Osteocyte (in vitro differentiated cells): Measurements from ENCODE around the gene CAPSL. TPM values are rescaled to one million over a fixed set of nuclear protein-coding genes. Genes with fewer than 3 reads are reported as not detected.

Experiments used
- DNase-seq: peaks from one replicate; pipeline ENCODE4 v3.0.0; 2021; ENCODE audit warnings: mixed read lengths; ENCODE audit not compliant: unreplicated experiment; ENCODE audit errors: extremely low spot score
- H3K27ac Mint-ChIP-seq: one replicate; pipeline ENCODE4 v1.8.0; 2021; ENCODE audit warnings: mild to moderate bottlenecking, mixed read lengths; ENCODE audit not compliant: unreplicated experiment
- H3K27me3 Mint-ChIP-seq: one replicate; pipeline ENCODE4 v1.8.0; 2021; ENCODE audit warnings: mixed read lengths; ENCODE audit not compliant: unreplicated experiment
- H3K36me3 Mint-ChIP-seq: one replicate; pipeline ENCODE4 v1.8.0; 2021; ENCODE audit warnings: mixed read lengths; ENCODE audit not compliant: unreplicated experiment
- H3K4me1 Mint-ChIP-seq: one replicate; pipeline ENCODE4 v1.8.0; 2021; ENCODE audit warnings: mixed read lengths; ENCODE audit not compliant: unreplicated experiment
- H3K4me3 Mint-ChIP-seq: one replicate; pipeline ENCODE4 v1.8.0; 2021; ENCODE audit warnings: mild to moderate bottlenecking, moderate library complexity, mixed read lengths; ENCODE audit not compliant: unreplicated experiment
- H3K9me3 Mint-ChIP-seq: one replicate; pipeline ENCODE4 v1.8.0; 2021; ENCODE audit warnings: mixed read lengths; ENCODE audit not compliant: unreplicated experiment
- total RNA-seq: library from RNA; stranded (reverse); gene quantifications from 2 replicates; pipeline ENCODE4 v1.2.1, GENCODE V29; 2021
- TF ChIP-seq, protein P1 (sequence below): fragments of 200-600 bp; sonication (generic); IDR thresholded peaks from 2 replicates; pipeline ENCODE4 v1.5.0; 2021; ENCODE audit warnings: antibody characterized with exemption, mild to moderate bottlenecking, moderate library complexity

The CAPSL gene
- total RNA-seq, 1 donor from 2014 or later = not detected

DNA sequence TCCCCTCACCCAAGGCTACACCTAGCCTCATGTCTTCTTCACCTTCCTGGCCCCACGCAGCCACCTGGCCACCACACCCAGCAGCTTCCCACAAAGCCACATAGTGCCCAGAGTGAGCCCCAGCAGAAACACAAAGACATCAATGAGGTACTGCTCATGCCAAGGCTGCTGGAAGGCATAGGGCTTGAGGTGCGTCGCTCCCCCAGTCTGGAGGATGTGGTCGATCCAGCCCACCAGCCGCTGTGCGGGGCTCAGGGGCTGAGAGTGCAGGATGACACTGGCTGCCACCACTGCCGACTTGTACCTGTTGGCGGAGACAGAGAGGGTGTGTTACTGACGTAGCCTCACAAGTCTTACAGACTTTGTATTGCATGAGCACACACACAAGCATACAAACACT, 15.8 kb upstream of the CAPSL start:
- Mint-ChIP-seq H3K27me3 (peaks cover 30% of the 10 kb centered on the region), H3K36me3 (no peaks in the 10 kb centered on the region), H3K4me1 (no peaks in the 10 kb centered on the region), H3K27ac (no peak overlapping the region), H3K4me3 (no peak overlapping the region), H3K9me3 (no peaks in the 10 kb centered on the region)
- TF ChIP-seq, protein P1, sequence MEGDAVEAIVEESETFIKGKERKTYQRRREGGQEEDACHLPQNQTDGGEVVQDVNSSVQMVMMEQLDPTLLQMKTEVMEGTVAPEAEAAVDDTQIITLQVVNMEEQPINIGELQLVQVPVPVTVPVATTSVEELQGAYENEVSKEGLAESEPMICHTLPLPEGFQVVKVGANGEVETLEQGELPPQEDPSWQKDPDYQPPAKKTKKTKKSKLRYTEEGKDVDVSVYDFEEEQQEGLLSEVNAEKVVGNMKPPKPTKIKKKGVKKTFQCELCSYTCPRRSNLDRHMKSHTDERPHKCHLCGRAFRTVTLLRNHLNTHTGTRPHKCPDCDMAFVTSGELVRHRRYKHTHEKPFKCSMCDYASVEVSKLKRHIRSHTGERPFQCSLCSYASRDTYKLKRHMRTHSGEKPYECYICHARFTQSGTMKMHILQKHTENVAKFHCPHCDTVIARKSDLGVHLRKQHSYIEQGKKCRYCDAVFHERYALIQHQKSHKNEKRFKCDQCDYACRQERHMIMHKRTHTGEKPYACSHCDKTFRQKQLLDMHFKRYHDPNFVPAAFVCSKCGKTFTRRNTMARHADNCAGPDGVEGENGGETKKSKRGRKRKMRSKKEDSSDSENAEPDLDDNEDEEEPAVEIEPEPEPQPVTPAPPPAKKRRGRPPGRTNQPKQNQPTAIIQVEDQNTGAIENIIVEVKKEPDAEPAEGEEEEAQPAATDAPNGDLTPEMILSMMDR = no peak
- DNase-seq = no peak

DNA sequence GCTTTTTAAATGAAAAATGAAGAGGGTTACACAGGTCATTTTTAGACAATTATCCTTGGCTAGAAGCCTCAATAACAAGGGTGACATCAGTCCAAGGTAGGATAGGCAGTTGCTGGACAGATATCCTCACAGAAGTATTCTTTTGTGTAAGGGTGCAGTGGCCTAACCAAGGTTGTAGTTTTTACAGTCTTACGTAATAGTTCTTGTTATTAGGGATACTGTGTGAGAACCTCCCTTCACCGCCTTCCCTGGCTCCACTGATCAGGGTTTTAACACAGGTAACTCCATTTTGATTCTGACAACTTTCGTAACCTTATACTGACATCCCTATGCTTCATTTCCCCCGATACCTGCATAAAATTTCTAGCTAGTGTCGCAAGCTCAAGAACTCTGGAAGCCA, 8.7 kb upstream of the CAPSL start:
- Mint-ChIP-seq H3K4me3 (no peak overlapping the region), H3K27me3 (peaks cover 23% of the 10 kb centered on the region), H3K36me3 (no peaks in the 10 kb centered on the region), H3K4me1 (no peaks in the 10 kb centered on the region), H3K27ac (no peak overlapping the region), H3K9me3 (no peaks in the 10 kb centered on the region)
- TF ChIP-seq, protein P1 = no peak
- DNase-seq = no peak

DNA sequence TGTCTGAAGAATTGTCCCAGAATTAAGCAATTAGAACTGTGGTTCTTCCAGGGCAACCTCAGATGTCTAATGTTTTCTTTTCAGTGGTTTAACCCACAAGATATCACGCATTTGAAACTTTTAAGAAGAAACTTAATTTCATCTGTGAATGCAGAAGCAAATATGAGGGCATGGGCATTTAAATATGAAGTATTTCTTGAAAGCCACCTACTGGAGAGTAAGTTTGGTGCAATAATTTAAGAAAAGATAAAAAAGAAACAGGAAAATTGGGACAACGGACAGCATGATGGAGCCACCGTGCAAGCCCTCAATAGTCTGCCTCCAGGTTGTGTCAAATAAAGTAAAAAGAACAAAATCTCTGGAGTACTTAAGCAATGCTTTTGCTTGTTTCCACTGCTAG, 1.2 kb upstream of the CAPSL start:
- Mint-ChIP-seq H3K27ac (no peak overlapping the region), H3K4me1 (no peaks in the 10 kb centered on the region), H3K27me3 (peaks cover 25% of the 10 kb centered on the region), H3K9me3 (no peaks in the 10 kb centered on the region), H3K36me3 (no peaks in the 10 kb centered on the region), H3K4me3 (no peak overlapping the region)
- TF ChIP-seq, protein P1 = peak; percentile 25
- no peak for DNase-seq

DNA sequence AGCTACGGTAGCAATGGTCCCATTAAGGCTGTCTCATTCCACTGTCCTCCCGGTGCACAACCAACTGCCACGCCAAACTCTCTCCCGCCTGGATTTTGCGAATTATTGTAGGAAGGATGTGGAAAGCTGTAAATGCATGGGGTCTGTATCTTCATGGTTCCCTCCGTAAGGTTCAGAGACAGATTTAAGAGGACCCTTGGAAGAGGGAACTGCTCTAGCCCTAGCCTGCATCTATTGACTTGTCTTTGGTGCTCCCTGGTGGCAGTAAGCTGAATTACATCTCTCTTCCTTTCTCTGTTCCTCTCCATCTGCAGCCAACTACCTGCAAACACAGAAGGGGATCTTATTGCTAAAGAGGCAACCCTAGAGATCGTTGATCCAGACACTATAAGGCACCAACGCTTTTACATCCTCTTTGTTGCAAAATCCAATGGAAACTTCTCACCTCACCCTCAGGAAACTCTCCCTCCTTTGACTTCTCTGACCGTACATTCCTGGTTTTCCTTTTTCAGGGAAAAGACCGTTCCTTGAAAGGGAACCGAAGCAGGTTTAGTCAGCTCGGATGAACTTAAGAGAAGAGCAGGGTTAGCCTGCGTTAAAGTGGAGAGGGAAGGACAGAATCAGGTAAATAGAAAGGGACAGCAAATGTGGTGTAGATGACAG, 11.9 kb downstream of the CAPSL start:
- Mint-ChIP-seq H3K36me3 (no peaks in the 10 kb centered on the region), H3K4me3 (no peak overlapping the region), H3K4me1 (peaks cover 16% of the 10 kb centered on the region), H3K27ac (no peak overlapping the region), H3K9me3 (no peaks in the 10 kb centered on the region), H3K27me3 (peaks cover 34% of the 10 kb centered on the region)
- TF ChIP-seq, protein P1 = peak; percentile 87
- no peak for DNase-seq

DNA sequence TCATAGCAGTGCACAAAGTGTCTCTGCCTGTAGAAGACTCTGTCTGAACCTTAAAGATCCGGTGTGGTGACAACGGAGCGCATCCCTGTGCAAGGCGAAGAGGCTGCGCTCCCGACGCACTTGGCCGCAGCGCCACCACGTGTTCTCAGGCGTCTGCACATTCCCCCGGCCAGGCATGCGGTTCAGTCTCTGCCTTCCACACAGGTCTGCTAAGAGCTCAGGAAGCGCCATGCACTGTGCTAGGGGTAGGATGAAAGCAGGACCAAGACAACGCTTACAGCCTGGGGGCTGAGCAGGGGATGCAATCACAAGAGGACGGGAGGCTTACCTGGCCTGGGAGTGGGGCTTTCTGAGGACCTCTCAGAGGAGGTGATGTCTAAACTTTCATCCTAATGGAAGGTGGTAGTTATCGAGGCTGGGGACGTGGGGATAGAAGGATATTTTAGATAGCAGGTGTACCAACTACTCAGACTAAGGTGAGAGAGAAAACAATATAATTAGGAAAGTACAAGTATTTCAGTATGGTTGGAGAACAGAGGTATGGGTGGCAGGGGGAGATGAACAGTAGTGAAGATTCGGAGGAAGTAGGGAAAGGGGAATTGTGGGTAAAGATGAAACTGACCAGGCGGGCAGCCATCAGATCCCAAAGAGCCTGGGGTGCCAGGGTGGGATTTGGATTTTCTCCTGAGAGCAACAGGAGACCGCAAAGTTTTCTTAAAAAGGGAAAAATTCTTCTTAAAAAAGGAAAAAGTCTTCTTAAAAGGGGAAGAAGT, 13.3 kb downstream of the CAPSL start:
- TF ChIP-seq, protein P1 = peak; percentile 86
- H3K9me3 Mint-ChIP-seq = no peaks in the 10 kb centered on the region
- no peak overlapping the region for H3K4me3 Mint-ChIP-seq
- DNase-seq = peak; percentile 88
- peaks cover 23% of the 10 kb centered on the region for H3K27me3 Mint-ChIP-seq
- H3K27ac Mint-ChIP-seq = no peak overlapping the region
- H3K4me1 Mint-ChIP-seq = peaks cover 19% of the 10 kb centered on the region
- no peaks in the 10 kb centered on the region for H3K36me3 Mint-ChIP-seq
